Uterus (tissue), 4 donors: ENCODE results near the gene DGLUCY. TPM values are rescaled to one million over a fixed set of nuclear protein-coding genes. Genes with fewer than 3 reads are reported as not detected.

ENCODE experiments used
- DNase-seq, 2 donors: peaks; one replicate each; pipeline ENCODE4 v3.0.0-alpha.2; 2019 to 2020
- H3K27ac ChIP-seq, 2 donors: fragments of 200-600 bp; sonication (generic); 1 replicate in 1 of 2; 2 replicates in 1 of 2; pipeline ENCODE4 v1.5.1; 2016 to 2018
- H3K27me3 ChIP-seq, 2 donors: fragments of 200-600 bp; sonication (generic); one replicate each; pipeline ENCODE4 v1.5.1; 2018 to 2019; ENCODE audit warnings: control low read depth in 1 of 2
- H3K36me3 ChIP-seq, 2 donors: fragments of 200-600 bp; sonication (generic); one replicate each; pipeline ENCODE4 v1.5.1; 2019; ENCODE audit warnings: control low read depth in 1 of 2
- H3K4me1 ChIP-seq, 2 donors: fragments of 200-600 bp; sonication (generic); one replicate each; pipeline ENCODE4 v1.5.1; 2018 to 2019; ENCODE audit warnings: control low read depth in 1 of 2
- H3K4me3 ChIP-seq, 2 donors: fragments of 200-600 bp; sonication (generic); 1 replicate in 1 of 2; 2 replicates in 1 of 2; pipeline ENCODE4 v1.5.1; 2018 to 2019; ENCODE audit warnings: mild to moderate bottlenecking in 1 of 2
- H3K9me3 ChIP-seq, 2 donors: fragments of 200-600 bp; sonication (generic); one replicate each; pipeline ENCODE4 v1.5.1; 2019; ENCODE audit warnings: control low read depth in 1 of 2
- POLR2A ChIP-seq, 2 donors: fragments of 450-650 bp; IDR thresholded peaks; one replicate each; pipeline ENCODE4 v1.6.1; 2016; ENCODE audit warnings: antibody characterized with exemption in 2 of 2, mild to moderate bottlenecking in 1 of 2, moderate library complexity in 1 of 2
- intact Hi-C: fragments of 100-400 bp; cut with DNase I; formaldehyde crosslinking; loops from one replicate; pipeline ENCODE4 v1.15.1; 2023; ENCODE audit warnings: low total_unique reads
- total RNA-seq, 4 donors: library from RNA; depleted of rRNA in 3 of 4; stranded (reverse); fragments of >200 nt in 3 of 4; gene quantifications; one replicate each; pipeline versions ENCODE4 v1.1.0 to v1.2.4, GENCODE V29; 2014 to 2023
- TF ChIP-seq, protein P1 (sequence below), 4 experiments: fragments of 200-600 bp in 2 of 4; fragments of 450-650 bp in 2 of 4; sonication (generic) in 2 of 4; IDR thresholded peaks; one replicate each; pipeline ENCODE4 v1.5.1; 2016 to 2019; ENCODE audit warnings: antibody characterized with exemption in 4 of 4, mild to moderate bottlenecking in 2 of 4, moderate library complexity in 1 of 4
- donor health status: DM: yes; HTN: yes; CAD: no.

The DGLUCY gene
- total RNA-seq, 4 donors from 2014 or later, result 14.7 to 81.5 (median 61.6) TPM

DNA sequence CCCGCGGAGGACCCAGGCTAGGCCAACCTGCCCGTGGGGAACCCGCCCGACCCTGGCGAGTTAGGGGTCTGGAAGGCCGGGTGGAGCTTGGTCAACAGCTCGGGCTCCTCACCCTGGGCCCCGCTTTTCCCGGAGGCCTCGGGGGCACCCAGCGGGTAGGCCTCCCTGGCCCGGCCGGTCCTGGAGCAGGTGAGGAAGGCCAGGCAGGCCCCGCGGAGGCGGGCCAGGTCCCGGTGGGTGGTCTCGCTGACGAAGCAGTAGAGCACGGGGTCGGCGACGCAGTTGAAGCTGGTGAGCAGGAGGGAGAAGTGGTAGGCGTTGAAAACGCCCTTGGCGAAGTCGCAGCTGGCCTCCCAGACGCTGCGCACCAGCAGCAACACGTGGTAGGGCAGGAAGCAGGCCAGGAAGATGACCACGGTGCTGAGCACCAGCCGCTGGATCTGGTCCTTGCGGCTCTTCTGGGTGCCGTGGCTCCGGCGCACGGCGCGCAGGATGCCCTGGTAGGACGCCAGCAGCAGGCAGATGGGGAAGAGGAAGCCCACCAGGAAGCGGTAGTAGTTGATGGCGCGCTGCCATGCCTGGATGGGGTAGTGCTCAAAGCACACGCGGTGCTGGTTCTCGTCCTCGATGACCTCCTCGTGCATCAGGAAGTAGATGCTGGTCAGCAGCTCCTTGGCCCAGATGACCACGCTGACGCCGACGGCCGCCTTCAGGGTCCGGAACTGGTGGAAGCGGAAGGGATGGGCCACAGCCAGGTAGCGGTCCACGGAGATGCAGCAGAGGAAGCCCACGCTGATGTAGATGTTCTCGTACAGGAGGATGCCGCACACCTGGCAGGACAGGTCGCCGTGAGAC, 120.3 kb downstream of the DGLUCY start:
- Histone ChIP-seq H3K4me1 (no peaks in the 10 kb centered on the region), H3K27me3 (no peaks in the 10 kb centered on the region), H3K36me3 (no peaks in the 10 kb centered on the region), H3K4me3 (no peak overlapping the region), H3K27ac (no peak overlapping the region), H3K9me3 (peaks cover 0 to 3% of the 10 kb centered on the region in 2 donors)
- intact Hi-C loops, result no loop called here
- no peak for DNase-seq
- TF ChIP-seq, protein P1, sequence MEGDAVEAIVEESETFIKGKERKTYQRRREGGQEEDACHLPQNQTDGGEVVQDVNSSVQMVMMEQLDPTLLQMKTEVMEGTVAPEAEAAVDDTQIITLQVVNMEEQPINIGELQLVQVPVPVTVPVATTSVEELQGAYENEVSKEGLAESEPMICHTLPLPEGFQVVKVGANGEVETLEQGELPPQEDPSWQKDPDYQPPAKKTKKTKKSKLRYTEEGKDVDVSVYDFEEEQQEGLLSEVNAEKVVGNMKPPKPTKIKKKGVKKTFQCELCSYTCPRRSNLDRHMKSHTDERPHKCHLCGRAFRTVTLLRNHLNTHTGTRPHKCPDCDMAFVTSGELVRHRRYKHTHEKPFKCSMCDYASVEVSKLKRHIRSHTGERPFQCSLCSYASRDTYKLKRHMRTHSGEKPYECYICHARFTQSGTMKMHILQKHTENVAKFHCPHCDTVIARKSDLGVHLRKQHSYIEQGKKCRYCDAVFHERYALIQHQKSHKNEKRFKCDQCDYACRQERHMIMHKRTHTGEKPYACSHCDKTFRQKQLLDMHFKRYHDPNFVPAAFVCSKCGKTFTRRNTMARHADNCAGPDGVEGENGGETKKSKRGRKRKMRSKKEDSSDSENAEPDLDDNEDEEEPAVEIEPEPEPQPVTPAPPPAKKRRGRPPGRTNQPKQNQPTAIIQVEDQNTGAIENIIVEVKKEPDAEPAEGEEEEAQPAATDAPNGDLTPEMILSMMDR (IDR thresholded peaks at IDR 0.05), result no peak
- no peak for TF ChIP-seq POLR2A (IDR thresholded peaks at IDR 0.05)

DNA sequence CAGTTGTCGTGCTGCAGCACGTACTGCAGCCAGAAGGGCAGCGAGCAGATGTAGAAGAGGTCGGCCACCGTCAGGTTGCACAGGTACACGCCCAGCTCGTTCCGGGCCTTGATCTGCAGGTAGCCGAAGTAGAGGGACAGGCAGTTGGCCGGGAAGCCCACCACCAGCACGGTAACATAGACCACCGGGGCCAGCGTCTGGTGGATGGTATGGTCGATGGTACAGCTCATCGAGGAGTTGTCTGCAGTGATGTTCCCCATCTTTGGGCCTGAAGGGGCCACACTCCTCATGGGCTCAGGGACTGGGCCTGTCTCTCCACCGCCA, 120.9 kb downstream of the DGLUCY start:
- DNase-seq, result no peak
- intact Hi-C loops, result no loop called here
- no peaks in the 10 kb centered on the region for H3K36me3 ChIP-seq
- no peak for TF ChIP-seq POLR2A (IDR thresholded peaks at IDR 0.05)
- TF ChIP-seq, protein P1 (IDR thresholded peaks at IDR 0.05), result no peak
- no peaks in the 10 kb centered on the region for H3K4me1 ChIP-seq
- peaks cover 0 to 3% of the 10 kb centered on the region in 2 donors for H3K9me3 ChIP-seq
- no peaks in the 10 kb centered on the region for H3K27me3 ChIP-seq
- H3K4me3 ChIP-seq, result no peak overlapping the region
- no peak overlapping the region for H3K27ac ChIP-seq

DNA sequence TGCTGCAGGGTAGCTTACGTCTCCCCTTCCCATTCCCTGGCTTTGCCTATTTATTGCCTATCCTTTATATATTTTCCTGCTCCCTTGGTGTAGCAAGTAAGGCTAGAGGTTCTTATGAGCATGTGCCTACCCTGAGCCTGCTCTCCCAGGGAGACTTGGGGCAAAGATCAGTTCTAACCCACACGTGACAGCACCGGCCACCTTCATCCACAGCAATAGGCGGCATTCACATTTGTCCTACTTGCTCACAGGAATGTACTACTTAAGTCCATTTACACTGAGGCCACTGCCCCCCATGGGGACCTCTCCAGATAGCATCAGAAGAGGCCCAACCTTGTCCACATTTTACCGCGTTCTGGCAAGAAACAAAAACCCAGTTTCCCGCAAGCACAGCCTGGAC, 122.0 kb downstream of the DGLUCY start:
- intact Hi-C loops, result no loop called here
- DNase-seq, result no peak
- Histone ChIP-seq H3K4me3 (no peak overlapping the region), H3K36me3 (no peaks in the 10 kb centered on the region), H3K4me1 (no peaks in the 10 kb centered on the region), H3K9me3 (peaks cover 0 to 4% of the 10 kb centered on the region in 2 donors), H3K27me3 (no peaks in the 10 kb centered on the region), H3K27ac (no peak overlapping the region)
- TF ChIP-seq, protein P1 (IDR thresholded peaks at IDR 0.05), result no peak
- no peak for TF ChIP-seq POLR2A (IDR thresholded peaks at IDR 0.05)

DNA sequence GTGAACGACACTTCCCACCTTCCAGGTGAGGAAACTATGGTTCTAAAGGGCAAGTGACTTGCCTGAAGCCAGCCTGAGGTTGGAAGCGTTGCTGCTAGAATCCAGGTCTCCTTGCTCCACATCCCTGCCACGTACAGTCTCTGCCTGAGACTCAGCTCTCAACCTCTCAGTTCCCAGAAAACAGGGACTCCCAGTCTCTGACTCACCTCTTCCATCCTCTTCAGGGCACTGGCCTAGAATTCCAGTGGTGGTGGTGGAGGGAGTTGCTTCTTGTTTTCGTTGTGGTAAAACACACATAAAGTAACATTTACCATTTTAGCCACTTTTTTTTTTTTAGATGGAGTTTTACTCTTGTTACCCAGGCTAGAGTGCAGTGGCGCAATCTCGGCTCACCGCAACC, 123.3 kb downstream of the DGLUCY start:
- Histone ChIP-seq H3K4me3 (no peak overlapping the region), H3K9me3 (peaks cover 0 to 3% of the 10 kb centered on the region in 2 donors), H3K4me1 (no peaks in the 10 kb centered on the region), H3K27ac (no peak overlapping the region), H3K36me3 (no peaks in the 10 kb centered on the region), H3K27me3 (no peaks in the 10 kb centered on the region)
- DNase-seq, result no peak
- intact Hi-C loops, result no loop called here
- no peak for TF ChIP-seq POLR2A (IDR thresholded peaks at IDR 0.05)
- TF ChIP-seq, protein P1 (IDR thresholded peaks at IDR 0.05), result no peak

DNA sequence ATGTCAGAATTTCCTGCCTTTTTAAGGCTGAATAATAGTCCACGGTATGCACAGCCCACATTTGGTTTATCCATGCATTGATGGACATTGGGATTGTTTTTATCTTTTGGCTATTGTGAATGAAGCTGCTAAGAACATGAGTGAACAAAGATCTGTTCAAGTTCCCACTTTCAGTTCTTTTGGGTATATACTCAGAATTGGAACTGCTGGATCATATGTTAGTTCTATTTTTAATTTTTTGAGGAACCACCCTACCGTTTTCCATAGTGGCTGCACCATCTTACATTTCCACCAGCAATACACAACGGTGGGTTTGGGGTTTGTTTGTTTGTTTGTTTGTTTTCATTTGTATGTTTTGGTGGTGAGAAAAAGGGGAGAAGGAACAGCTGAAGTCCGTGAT, 124.2 kb downstream of the DGLUCY start:
- H3K4me3 ChIP-seq, result no peak overlapping the region
- no peaks in the 10 kb centered on the region for H3K36me3 ChIP-seq
- intact Hi-C loops, result no loop called here
- no peak overlapping the region for H3K27ac ChIP-seq
- no peaks in the 10 kb centered on the region for H3K27me3 ChIP-seq
- no peaks in the 10 kb centered on the region for H3K4me1 ChIP-seq
- DNase-seq, result no peak
- TF ChIP-seq, protein P1 (IDR thresholded peaks at IDR 0.05), result no peak
- TF ChIP-seq POLR2A (IDR thresholded peaks at IDR 0.05), result no peak
- H3K9me3 ChIP-seq, result peaks cover 0 to 3% of the 10 kb centered on the region in 2 donors
